Measurements from ENCODE around the gene FOXP1. TPM values are rescaled to one million over a fixed set of nuclear protein-coding genes. Genes with fewer than 3 reads are reported as not detected.

The FOXP1 gene
- total and polyA plus RNA-seq, 2 experiments from 2014 or later: 121 to 132 TPM

- H3K4me3 ChIP-seq: no peak overlapping the region
- H3K9me3 ChIP-seq (ENCODE audit: low read depth): no peaks in the 10 kb centered on the region
- no peaks in the 10 kb centered on the region for H3K27me3 ChIP-seq
- peaks cover 5% of the 10 kb centered on the region for H3K4me1 ChIP-seq (ENCODE audit: low read depth)
- H3K36me3 ChIP-seq: peaks cover 44% of the 10 kb centered on the region
- no peak for DNase-seq (ENCODE audit: low read depth in 1 of 2, low spot score in 1 of 2)
- TF ChIP-seq CTCF (IDR thresholded peaks at IDR 0.05; ENCODE audit: low read depth, low read length): no peak
- H3K27ac ChIP-seq: peak overlapping the region; percentile 20
Observed at GRCh38 chr3:70959506-70960291, 623.8 kb downstream of the FOXP1 start.

GRCh38 chr3:70952033-70952747, 631.3 kb downstream of the FOXP1 start:
- H3K4me3 ChIP-seq: no peak overlapping the region
- TF ChIP-seq CTCF (IDR thresholded peaks at IDR 0.05; ENCODE audit: low read depth, low read length): no peak
- H3K27ac ChIP-seq: no peak overlapping the region
- H3K4me1 ChIP-seq (ENCODE audit: low read depth): peaks cover 5% of the 10 kb centered on the region
- DNase-seq (ENCODE audit: low read depth in 1 of 2, low spot score in 1 of 2): no peak
- H3K36me3 ChIP-seq: no peaks in the 10 kb centered on the region
- H3K27me3 ChIP-seq: no peaks in the 10 kb centered on the region
- no peaks in the 10 kb centered on the region for H3K9me3 ChIP-seq (ENCODE audit: low read depth)

GRCh38 chr3:70951316-70951715, 632.2 kb downstream of the FOXP1 start:
- Histone ChIP-seq H3K27ac (no peak overlapping the region), H3K27me3 (no peaks in the 10 kb centered on the region), H3K4me1 (ENCODE audit: low read depth) (no peaks in the 10 kb centered on the region), H3K9me3 (ENCODE audit: low read depth) (no peaks in the 10 kb centered on the region), H3K36me3 (no peaks in the 10 kb centered on the region), H3K4me3 (no peak overlapping the region)
- DNase-seq (ENCODE audit: low read depth in 1 of 2, low spot score in 1 of 2): no peak
- no peak for TF ChIP-seq CTCF (IDR thresholded peaks at IDR 0.05; ENCODE audit: low read depth, low read length)

- TF ChIP-seq CTCF (IDR thresholded peaks at IDR 0.05; ENCODE audit: low read depth, low read length): no peak
- H3K27ac ChIP-seq: no peak overlapping the region
- H3K9me3 ChIP-seq (ENCODE audit: low read depth): no peaks in the 10 kb centered on the region
Observed at GRCh38 chr3:70947579-70947978, 635.9 kb downstream of the FOXP1 start.

GRCh38 chr3:70943886-70944285, 639.6 kb downstream of the FOXP1 start:
- H3K4me1 ChIP-seq (ENCODE audit: low read depth): no peaks in the 10 kb centered on the region
- no peaks in the 10 kb centered on the region for H3K9me3 ChIP-seq (ENCODE audit: low read depth)
- no peak for DNase-seq (ENCODE audit: low read depth in 1 of 2, low spot score in 1 of 2)
- H3K27ac ChIP-seq: no peak overlapping the region
- no peak overlapping the region for H3K4me3 ChIP-seq
- no peak for TF ChIP-seq CTCF (IDR thresholded peaks at IDR 0.05; ENCODE audit: low read depth, low read length)
- H3K36me3 ChIP-seq: no peaks in the 10 kb centered on the region
- no peaks in the 10 kb centered on the region for H3K27me3 ChIP-seq

More at GRCh38 chr3:70947579-70947978, 635.9 kb downstream of the FOXP1 start:
- no peaks in the 10 kb centered on the region for H3K4me1 ChIP-seq (ENCODE audit: low read depth)
- no peaks in the 10 kb centered on the region for H3K27me3 ChIP-seq
- H3K4me3 ChIP-seq: no peak overlapping the region
- peak in 1 of 2 donors; percentile 41 for DNase-seq (ENCODE audit: low read depth in 1 of 2, low spot score in 1 of 2)
- H3K36me3 ChIP-seq: no peaks in the 10 kb centered on the region

Data from cardiac muscle cell (in vitro differentiated cells and primary cell).